A549 (cell line): Measurements from ENCODE around the gene ACADM.

Source experiments
- CEBPB ChIP-seq, 2 experiments: fragments of >200 bp in 1 of 2; sonication (Bioruptor Twin) in 1 of 2; formaldehyde crosslinking in 1 of 2; IDR thresholded peaks; 2 replicates each; pipeline ENCODE4 v1.6.1; 2012 to 2016
- CHD4 ChIP-seq: fragments of 200-600 bp; sonication (generic); IDR thresholded peaks from 2 replicates; pipeline ENCODE4 v1.6.1; 2016; ENCODE audit warnings: antibody characterized with exemption, mild to moderate bottlenecking, borderline replicate concordance
- HDAC2 ChIP-seq: fragments of 200-600 bp; sonication (generic); IDR thresholded peaks from 2 replicates; pipeline ENCODE4 v1.6.1; 2016
- HOXB13 ChIP-seq: fragments of 250-450 bp; sonication (Bioruptor Pico); IDR thresholded peaks from 2 replicates; pipeline ENCODE4 v1.5.0; 2020; ENCODE audit warnings: low read depth, mild to moderate bottlenecking, moderate library complexity
- JUN ChIP-seq, 2 experiments: fragments of >200 bp; sonication (Bioruptor Twin); formaldehyde crosslinking; IDR thresholded peaks; 2 replicates in 1 of 2; 3 replicates in 1 of 2; pipeline ENCODE4 v1.6.1; 2016 to 2017
- POLR2A ChIP-seq: IDR thresholded peaks from 2 replicates; pipeline ENCODE4 v1.6.1; 2012; ENCODE audit warnings: mild to moderate bottlenecking, low read length
- POLR2AphosphoS2 ChIP-seq: conservative IDR thresholded peaks from 2 replicates; pipeline ENCODE4 v1.6.1; 2012; ENCODE audit warnings: low read length, improper control_type of control experiment, inconsistent platforms
- RAD21 ChIP-seq, 2 experiments: fragments of >200 bp in 1 of 2; sonication (Bioruptor Twin) in 1 of 2; formaldehyde crosslinking in 1 of 2; IDR thresholded peaks in 1 of 2; conservative IDR thresholded peaks in 1 of 2; 2 replicates in 1 of 2; 3 replicates in 1 of 2; pipeline ENCODE4 v1.6.1; 2012 to 2018; ENCODE audit warnings: inconsistent platforms in 1 of 2
- RCOR1 ChIP-seq: fragments of 150-350 bp; IDR thresholded peaks from 2 replicates; pipeline ENCODE4 v1.6.1; 2014; ENCODE audit warnings: antibody characterized with exemption, low read length, low read depth
- TF ChIP-seq, protein P1 (sequence below): fragments of >200 bp; sonication (Bioruptor Twin); formaldehyde crosslinking; IDR thresholded peaks from 3 replicates; pipeline ENCODE4 v1.5.1; 2016
- TF ChIP-seq, protein P2 (sequence below): fragments of >200 bp; sonication (Bioruptor Twin); formaldehyde crosslinking; IDR thresholded peaks from 3 replicates; pipeline ENCODE4 v1.6.1; 2016
- TF ChIP-seq, protein P3 (sequence below): IDR thresholded peaks from 2 replicates; pipeline ENCODE4 v1.6.1; 2012
- TF ChIP-seq, protein P4 (sequence below): fragments of 200-600 bp; sonication (generic); IDR thresholded peaks from 2 replicates; pipeline ENCODE4 v1.6.1; 2016; ENCODE audit warnings: antibody characterized with exemption, mild to moderate bottlenecking, moderate library complexity

DNA sequence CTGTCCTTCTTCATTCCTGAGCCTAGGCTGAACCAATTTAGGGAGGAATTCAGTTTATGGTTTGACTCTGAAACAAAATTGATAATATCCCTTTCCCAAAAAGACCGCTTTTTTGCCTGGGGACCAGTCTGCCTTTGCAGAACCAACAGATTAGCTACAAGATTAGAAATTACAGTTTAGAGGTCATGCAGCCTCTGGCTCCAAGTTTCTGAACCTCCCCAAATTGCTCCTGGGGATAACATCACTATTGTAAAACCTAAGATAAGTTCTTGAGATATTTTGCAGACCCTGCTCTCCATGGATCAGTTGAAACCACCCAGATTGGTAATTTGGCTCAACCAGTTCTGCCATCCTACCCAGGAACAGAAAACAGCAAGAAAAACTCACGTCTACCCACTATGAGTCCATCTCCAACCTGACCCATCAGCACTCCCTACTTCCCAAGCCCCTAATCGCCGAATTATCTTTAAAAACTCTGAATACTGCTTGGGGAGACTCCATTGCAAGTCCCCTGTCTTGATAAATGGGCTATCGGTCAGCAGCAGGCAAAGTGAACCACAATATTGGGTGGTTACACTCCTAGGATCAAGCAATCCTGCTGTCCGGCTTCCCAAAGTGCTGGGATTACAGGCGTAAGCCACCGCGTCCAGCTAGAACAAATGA is 60.9 kb downstream of the ACADM start:
- no peak for TF ChIP-seq JUN (IDR thresholded peaks at IDR 0.05)
- TF ChIP-seq, protein P1, sequence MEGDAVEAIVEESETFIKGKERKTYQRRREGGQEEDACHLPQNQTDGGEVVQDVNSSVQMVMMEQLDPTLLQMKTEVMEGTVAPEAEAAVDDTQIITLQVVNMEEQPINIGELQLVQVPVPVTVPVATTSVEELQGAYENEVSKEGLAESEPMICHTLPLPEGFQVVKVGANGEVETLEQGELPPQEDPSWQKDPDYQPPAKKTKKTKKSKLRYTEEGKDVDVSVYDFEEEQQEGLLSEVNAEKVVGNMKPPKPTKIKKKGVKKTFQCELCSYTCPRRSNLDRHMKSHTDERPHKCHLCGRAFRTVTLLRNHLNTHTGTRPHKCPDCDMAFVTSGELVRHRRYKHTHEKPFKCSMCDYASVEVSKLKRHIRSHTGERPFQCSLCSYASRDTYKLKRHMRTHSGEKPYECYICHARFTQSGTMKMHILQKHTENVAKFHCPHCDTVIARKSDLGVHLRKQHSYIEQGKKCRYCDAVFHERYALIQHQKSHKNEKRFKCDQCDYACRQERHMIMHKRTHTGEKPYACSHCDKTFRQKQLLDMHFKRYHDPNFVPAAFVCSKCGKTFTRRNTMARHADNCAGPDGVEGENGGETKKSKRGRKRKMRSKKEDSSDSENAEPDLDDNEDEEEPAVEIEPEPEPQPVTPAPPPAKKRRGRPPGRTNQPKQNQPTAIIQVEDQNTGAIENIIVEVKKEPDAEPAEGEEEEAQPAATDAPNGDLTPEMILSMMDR: no peak
- no peak for TF ChIP-seq CEBPB (IDR thresholded peaks at IDR 0.05)
- TF ChIP-seq HDAC2: no peak
- no peak for TF ChIP-seq POLR2AphosphoS2
- no peak for TF ChIP-seq RAD21 (conservative IDR thresholded peaks at IDR 0.05 in 1 of 2, IDR thresholded peaks at IDR 0.05 in 1 of 2)
- TF ChIP-seq, protein P2, sequence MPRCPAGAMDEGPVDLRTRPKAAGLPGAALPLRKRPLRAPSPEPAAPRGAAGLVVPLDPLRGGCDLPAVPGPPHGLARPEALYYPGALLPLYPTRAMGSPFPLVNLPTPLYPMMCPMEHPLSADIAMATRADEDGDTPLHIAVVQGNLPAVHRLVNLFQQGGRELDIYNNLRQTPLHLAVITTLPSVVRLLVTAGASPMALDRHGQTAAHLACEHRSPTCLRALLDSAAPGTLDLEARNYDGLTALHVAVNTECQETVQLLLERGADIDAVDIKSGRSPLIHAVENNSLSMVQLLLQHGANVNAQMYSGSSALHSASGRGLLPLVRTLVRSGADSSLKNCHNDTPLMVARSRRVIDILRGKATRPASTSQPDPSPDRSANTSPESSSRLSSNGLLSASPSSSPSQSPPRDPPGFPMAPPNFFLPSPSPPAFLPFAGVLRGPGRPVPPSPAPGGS: no peak
- TF ChIP-seq CHD4: no peak
- TF ChIP-seq, protein P3, sequence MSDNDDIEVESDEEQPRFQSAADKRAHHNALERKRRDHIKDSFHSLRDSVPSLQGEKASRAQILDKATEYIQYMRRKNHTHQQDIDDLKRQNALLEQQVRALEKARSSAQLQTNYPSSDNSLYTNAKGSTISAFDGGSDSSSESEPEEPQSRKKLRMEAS: no peak
- TF ChIP-seq, protein P4, sequence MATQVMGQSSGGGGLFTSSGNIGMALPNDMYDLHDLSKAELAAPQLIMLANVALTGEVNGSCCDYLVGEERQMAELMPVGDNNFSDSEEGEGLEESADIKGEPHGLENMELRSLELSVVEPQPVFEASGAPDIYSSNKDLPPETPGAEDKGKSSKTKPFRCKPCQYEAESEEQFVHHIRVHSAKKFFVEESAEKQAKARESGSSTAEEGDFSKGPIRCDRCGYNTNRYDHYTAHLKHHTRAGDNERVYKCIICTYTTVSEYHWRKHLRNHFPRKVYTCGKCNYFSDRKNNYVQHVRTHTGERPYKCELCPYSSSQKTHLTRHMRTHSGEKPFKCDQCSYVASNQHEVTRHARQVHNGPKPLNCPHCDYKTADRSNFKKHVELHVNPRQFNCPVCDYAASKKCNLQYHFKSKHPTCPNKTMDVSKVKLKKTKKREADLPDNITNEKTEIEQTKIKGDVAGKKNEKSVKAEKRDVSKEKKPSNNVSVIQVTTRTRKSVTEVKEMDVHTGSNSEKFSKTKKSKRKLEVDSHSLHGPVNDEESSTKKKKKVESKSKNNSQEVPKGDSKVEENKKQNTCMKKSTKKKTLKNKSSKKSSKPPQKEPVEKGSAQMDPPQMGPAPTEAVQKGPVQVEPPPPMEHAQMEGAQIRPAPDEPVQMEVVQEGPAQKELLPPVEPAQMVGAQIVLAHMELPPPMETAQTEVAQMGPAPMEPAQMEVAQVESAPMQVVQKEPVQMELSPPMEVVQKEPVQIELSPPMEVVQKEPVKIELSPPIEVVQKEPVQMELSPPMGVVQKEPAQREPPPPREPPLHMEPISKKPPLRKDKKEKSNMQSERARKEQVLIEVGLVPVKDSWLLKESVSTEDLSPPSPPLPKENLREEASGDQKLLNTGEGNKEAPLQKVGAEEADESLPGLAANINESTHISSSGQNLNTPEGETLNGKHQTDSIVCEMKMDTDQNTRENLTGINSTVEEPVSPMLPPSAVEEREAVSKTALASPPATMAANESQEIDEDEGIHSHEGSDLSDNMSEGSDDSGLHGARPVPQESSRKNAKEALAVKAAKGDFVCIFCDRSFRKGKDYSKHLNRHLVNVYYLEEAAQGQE: no peak
- no peak for TF ChIP-seq POLR2A
- no peak for TF ChIP-seq RCOR1
- no peak for TF ChIP-seq HOXB13 (CRISPR knock-in tag)
